HepG2 (cell line): Measurements from ENCODE around the gene GGNBP2. TPM values are rescaled to one million over a fixed set of nuclear protein-coding genes. Genes with fewer than 3 reads are reported as not detected.

Experiments
- CSRNP2 ChIP-seq: sonication (generic); formaldehyde crosslinking; conservative IDR thresholded peaks from 2 replicates; pipeline ENCODE4 v1.8.0; 2022; ENCODE audit warnings: low read depth, missing genetic modification reagents
- E2F1 ChIP-seq: sonication (generic); formaldehyde crosslinking; IDR thresholded peaks from 2 replicates; pipeline ENCODE4 v1.5.0; 2020; ENCODE audit warnings: missing genetic modification reagents
- HOMEZ ChIP-seq: IDR thresholded peaks from 2 replicates; pipeline ENCODE4 v1.6.1; 2016; ENCODE audit warnings: low read depth
- HOXD1 ChIP-seq: sonication (generic); formaldehyde crosslinking; IDR thresholded peaks from 2 replicates; pipeline ENCODE4 v1.5.0; 2020; ENCODE audit warnings: missing genetic modification reagents
- KDM5A ChIP-seq: fragments of 200-600 bp; sonication (generic); IDR thresholded peaks from 2 replicates; pipeline ENCODE4 v1.7.0; 2018; ENCODE audit warnings: antibody characterized with exemption, mild to moderate bottlenecking, low read length, borderline replicate concordance
- MAFG ChIP-seq: sonication (generic); formaldehyde crosslinking; IDR thresholded peaks from 2 replicates; pipeline ENCODE4 v1.5.1; 2020; ENCODE audit warnings: mild to moderate bottlenecking, missing genetic modification reagents
- NR3C1 ChIP-seq: sonication (generic); formaldehyde crosslinking; IDR thresholded peaks from 2 replicates; pipeline ENCODE4 v1.4.0; 2020; ENCODE audit warnings: missing genetic modification reagents
- POLR2A ChIP-seq, 2 experiments: IDR thresholded peaks; 2 replicates each; pipeline ENCODE4 v1.6.1; 2011; ENCODE audit warnings: low read depth in 2 of 2, low read length in 2 of 2, mild to moderate bottlenecking in 1 of 2, moderate library complexity in 1 of 2; ENCODE audit not compliant: insufficient read depth in 1 of 2
- SAP130 ChIP-seq: IDR thresholded peaks from 2 replicates; pipeline ENCODE4 v1.6.1; 2016; ENCODE audit warnings: low read depth
- SIX4 ChIP-seq: sonication (generic); formaldehyde crosslinking; IDR thresholded peaks from 2 replicates; pipeline ENCODE4 v1.4.0; 2020; ENCODE audit warnings: missing genetic modification reagents
- XBP1 ChIP-seq: sonication (generic); formaldehyde crosslinking; IDR thresholded peaks from 2 replicates; pipeline ENCODE4 v1.5.0; 2020; ENCODE audit warnings: missing genetic modification reagents
- ZBTB21 ChIP-seq: sonication (generic); formaldehyde crosslinking; IDR thresholded peaks from 2 replicates; pipeline ENCODE4 v1.4.0; 2020; ENCODE audit warnings: missing genetic modification reagents
- ZNF143 ChIP-seq: sonication (generic); formaldehyde crosslinking; IDR thresholded peaks from 2 replicates; pipeline ENCODE4 v1.4.0; 2020; ENCODE audit warnings: missing genetic modification reagents
- ZNF552 ChIP-seq: sonication (generic); formaldehyde crosslinking; IDR thresholded peaks from 2 replicates; pipeline ENCODE4 v1.9.0; 2022; ENCODE audit warnings: missing genetic modification reagents, mild to moderate bottlenecking, borderline replicate concordance
- ZNF572 ChIP-seq: sonication (generic); formaldehyde crosslinking; IDR thresholded peaks from 2 replicates; pipeline ENCODE4 v1.5.1; 2020; ENCODE audit warnings: mild to moderate bottlenecking, missing genetic modification reagents
- polyA plus RNA-seq, 8 experiments: library from polyadenylated mRNA; depleted of rRNA in 3 of 8; stranded (reverse) in 7 of 8; unstranded in 1 of 8; fragments of >200 nt; fragmentation: Illumina TruSeq in 4 of 8; extraction: Trizol in 4 of 8; gene quantifications; 2 replicates each; pipeline versions ENCODE4 v1.2.1 to v1.2.3, GENCODE V29; 2011 to 2016; ENCODE audit warnings: low read depth in 4 of 8, missing spikeins in 1 of 8, mixed read lengths in 1 of 8; ENCODE audit not compliant: insufficient read depth in 1 of 8
- total RNA-seq, 5 experiments: library from RNA; depleted of rRNA; stranded (reverse); fragments of >200 nt; fragmentation: Illumina TruSeq; extraction: Trizol; gene quantifications; 2 replicates each; pipeline ENCODE4 v1.2.3, GENCODE V29; 2016; ENCODE audit warnings: low read depth in 1 of 5
- TF ChIP-seq, protein P1 (sequence below): sonication (generic); formaldehyde crosslinking; conservative IDR thresholded peaks from 2 replicates; pipeline ENCODE4 v1.8.1; 2023; ENCODE audit warnings: missing genetic modification reagents
- TF ChIP-seq, protein P2 (sequence below): sonication (generic); formaldehyde crosslinking; IDR thresholded peaks from 2 replicates; pipeline ENCODE4 v1.5.0; 2020; ENCODE audit warnings: mild to moderate bottlenecking, missing genetic modification reagents
- TF ChIP-seq, protein P3 (sequence below), 2 experiments: sonication (generic) in 1 of 2; formaldehyde crosslinking in 1 of 2; IDR thresholded peaks; 2 replicates each; pipeline versions ENCODE4 v1.4.0 to v1.6.1; 2018 to 2020; ENCODE audit warnings: missing genetic modification reagents in 2 of 2, borderline replicate concordance in 1 of 2, low read depth in 1 of 2, mild to moderate bottlenecking in 1 of 2, missing biosample characterization in 1 of 2

GGNBP2 gene
- total and polyA plus RNA-seq, 2 of the 13 experiments (the other 11 are each of a cell fraction or from before 2014, with no cell fraction given) = 53.3 to 84.2 TPM

- TF ChIP-seq HOMEZ (CRISPR knock-in tag) = no peak; the same call in 1 of the 2 replicates
- TF ChIP-seq, protein P1, sequence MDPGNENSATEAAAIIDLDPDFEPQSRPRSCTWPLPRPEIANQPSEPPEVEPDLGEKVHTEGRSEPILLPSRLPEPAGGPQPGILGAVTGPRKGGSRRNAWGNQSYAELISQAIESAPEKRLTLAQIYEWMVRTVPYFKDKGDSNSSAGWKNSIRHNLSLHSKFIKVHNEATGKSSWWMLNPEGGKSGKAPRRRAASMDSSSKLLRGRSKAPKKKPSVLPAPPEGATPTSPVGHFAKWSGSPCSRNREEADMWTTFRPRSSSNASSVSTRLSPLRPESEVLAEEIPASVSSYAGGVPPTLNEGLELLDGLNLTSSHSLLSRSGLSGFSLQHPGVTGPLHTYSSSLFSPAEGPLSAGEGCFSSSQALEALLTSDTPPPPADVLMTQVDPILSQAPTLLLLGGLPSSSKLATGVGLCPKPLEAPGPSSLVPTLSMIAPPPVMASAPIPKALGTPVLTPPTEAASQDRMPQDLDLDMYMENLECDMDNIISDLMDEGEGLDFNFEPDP (CRISPR knock-in tag) = no peak
- no peak for TF ChIP-seq E2F1
- TF ChIP-seq, protein P2, sequence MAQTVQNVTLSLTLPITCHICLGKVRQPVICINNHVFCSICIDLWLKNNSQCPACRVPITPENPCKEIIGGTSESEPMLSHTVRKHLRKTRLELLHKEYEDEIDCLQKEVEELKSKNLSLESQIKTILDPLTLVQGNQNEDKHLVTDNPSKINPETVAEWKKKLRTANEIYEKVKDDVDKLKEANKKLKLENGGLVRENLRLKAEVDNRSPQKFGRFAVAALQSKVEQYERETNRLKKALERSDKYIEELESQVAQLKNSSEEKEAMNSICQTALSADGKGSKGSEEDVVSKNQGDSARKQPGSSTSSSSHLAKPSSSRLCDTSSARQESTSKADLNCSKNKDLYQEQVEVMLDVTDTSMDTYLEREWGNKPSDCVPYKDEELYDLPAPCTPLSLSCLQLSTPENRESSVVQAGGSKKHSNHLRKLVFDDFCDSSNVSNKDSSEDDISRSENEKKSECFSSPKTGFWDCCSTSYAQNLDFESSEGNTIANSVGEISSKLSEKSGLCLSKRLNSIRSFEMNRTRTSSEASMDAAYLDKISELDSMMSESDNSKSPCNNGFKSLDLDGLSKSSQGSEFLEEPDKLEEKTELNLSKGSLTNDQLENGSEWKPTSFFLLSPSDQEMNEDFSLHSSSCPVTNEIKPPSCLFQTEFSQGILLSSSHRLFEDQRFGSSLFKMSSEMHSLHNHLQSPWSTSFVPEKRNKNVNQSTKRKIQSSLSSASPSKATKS (CRISPR knock-in tag) = no peak
- TF ChIP-seq CSRNP2 (CRISPR knock-in tag) = no peak
- no peak for TF ChIP-seq ZNF572 (CRISPR knock-in tag)
- TF ChIP-seq HOXD1 (CRISPR knock-in tag) = no peak
- no peak for TF ChIP-seq SIX4
- TF ChIP-seq ZNF143 (CRISPR knock-in tag) = no peak
- TF ChIP-seq KDM5A = peak; percentile 74; the same call in 1 of the 2 replicates
- TF ChIP-seq, protein P3, sequence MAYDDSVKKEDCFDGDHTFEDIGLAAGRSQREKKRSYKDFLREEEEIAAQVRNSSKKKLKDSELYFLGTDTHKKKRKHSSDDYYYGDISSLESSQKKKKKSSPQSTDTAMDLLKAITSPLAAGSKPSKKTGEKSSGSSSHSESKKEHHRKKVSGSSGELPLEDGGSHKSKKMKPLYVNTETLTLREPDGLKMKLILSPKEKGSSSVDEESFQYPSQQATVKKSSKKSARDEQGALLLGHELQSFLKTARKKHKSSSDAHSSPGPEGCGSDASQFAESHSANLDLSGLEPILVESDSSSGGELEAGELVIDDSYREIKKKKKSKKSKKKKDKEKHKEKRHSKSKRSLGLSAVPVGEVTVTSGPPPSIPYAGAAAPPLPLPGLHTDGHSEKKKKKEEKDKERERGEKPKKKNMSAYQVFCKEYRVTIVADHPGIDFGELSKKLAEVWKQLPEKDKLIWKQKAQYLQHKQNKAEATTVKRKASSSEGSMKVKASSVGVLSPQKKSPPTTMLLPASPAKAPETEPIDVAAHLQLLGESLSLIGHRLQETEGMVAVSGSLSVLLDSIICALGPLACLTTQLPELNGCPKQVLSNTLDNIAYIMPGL (CRISPR knock-in tag; IDR thresholded peaks at IDR 0.05; ENCODE audit: borderline replicate concordance in 1 of 2, low read depth in 1 of 2) = peak; percentile 67 to 74; a peak in 3 of 4 replicates
- no peak for TF ChIP-seq ZBTB21 (CRISPR knock-in tag)
- no peak for TF ChIP-seq ZNF552
- no peak for TF ChIP-seq XBP1
- TF ChIP-seq POLR2A (IDR thresholded peaks at IDR 0.05; ENCODE audit: insufficient read depth in 1 of 2, low read depth in 2 of 2, low read length in 2 of 2) = peak; percentile 59 to 65; a peak in 3 of 4 replicates
- TF ChIP-seq NR3C1 = no peak
- no peak for TF ChIP-seq MAFG (CRISPR knock-in tag)
- peak; percentile 78 for TF ChIP-seq SAP130
These were observed 1.0 kb downstream of the GGNBP2 start (continued) for GRCh38 chr17:36545465-36546417.
